Lower leg skin (tissue), 4 donors: ENCODE data around the gene IFI44. TPM values are rescaled to one million over a fixed set of nuclear protein-coding genes. Genes with fewer than 3 reads are reported as not detected.

Experiments used
- DNase-seq, 2 donors: peaks; one replicate each; pipeline ENCODE4 v3.0.0-alpha.2; 2019; ENCODE audit warnings: low spot score in 2 of 2
- H3K4me3 ChIP-seq: fragments of 200-600 bp; sonication (generic); 2 replicates; pipeline ENCODE4 v1.5.1; 2017; ENCODE audit warnings: mild to moderate bottlenecking, low read depth; ENCODE audit not compliant: poor library complexity, severe bottlenecking
- POLR2A ChIP-seq, 2 donors: fragments of 450-650 bp; IDR thresholded peaks; one replicate each; pipeline ENCODE4 v1.6.1; 2016 to 2017; ENCODE audit warnings: antibody characterized with exemption in 2 of 2, mild to moderate bottlenecking in 1 of 2, moderate library complexity in 1 of 2
- WGBS, 2 donors: methylation state at CpG; one replicate each; pipeline ENCODE4 v1.1.5; 2018; 5-methylcytosine and 5-hydroxymethylcytosine counted together
- intact Hi-C: fragments of 100-400 bp; cut with DNase I; formaldehyde crosslinking; loops from one replicate; pipeline ENCODE4 v1.15.0; 2023; ENCODE audit warnings: low total_unique reads
- total RNA-seq, 4 donors: library from RNA; depleted of rRNA; stranded (reverse); fragments of >200 nt; gene quantifications; one replicate each; pipeline ENCODE4 v1.1.0, GENCODE V29; 2016
- TF ChIP-seq, protein P1 (sequence below), 3 donors: fragments of 450-650 bp; IDR thresholded peaks; one replicate each; pipeline ENCODE4 v1.5.1; 2016; ENCODE audit warnings: antibody characterized with exemption in 3 of 3, mild to moderate bottlenecking in 3 of 3, moderate library complexity in 2 of 3

IFI44 gene, protein sequence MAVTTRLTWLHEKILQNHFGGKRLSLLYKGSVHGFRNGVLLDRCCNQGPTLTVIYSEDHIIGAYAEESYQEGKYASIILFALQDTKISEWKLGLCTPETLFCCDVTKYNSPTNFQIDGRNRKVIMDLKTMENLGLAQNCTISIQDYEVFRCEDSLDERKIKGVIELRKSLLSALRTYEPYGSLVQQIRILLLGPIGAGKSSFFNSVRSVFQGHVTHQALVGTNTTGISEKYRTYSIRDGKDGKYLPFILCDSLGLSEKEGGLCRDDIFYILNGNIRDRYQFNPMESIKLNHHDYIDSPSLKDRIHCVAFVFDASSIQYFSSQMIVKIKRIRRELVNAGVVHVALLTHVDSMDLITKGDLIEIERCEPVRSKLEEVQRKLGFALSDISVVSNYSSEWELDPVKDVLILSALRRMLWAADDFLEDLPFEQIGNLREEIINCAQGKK
- 10 to 100 TPM in 1 of 4 donors, 1 to 10 TPM in 3; 4.4 to 13.1 (median 5.2) TPM for total RNA-seq

DNA sequence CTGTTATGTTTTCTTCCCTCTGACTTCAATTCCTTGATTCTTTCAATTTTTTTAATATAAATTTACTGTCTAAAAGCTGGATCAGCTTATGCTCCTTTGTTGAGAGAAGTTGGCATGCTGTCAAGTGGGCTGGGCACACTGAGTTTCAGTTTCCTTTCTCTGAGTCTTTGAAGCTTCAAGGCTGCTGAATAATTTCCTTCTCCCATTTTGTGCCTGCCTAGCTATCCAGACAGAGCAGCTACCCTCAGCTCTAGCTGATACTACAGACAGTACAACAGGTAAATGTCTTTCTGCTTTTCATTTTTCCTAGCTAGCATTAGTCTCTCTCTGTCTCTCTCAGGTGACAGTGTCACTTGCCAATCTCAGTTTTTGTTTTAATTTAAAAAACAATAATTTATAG lies at the start of gene IFI44:
IFI44 (plus strand) TSS at position 204 of the 400 bp plus-strand sequence. CDS start 365 bp downstream, outside the sequence.
- intact Hi-C loops: no loop called here
- peak; percentile 85 to 95 for DNase-seq
- TF ChIP-seq, protein P1, sequence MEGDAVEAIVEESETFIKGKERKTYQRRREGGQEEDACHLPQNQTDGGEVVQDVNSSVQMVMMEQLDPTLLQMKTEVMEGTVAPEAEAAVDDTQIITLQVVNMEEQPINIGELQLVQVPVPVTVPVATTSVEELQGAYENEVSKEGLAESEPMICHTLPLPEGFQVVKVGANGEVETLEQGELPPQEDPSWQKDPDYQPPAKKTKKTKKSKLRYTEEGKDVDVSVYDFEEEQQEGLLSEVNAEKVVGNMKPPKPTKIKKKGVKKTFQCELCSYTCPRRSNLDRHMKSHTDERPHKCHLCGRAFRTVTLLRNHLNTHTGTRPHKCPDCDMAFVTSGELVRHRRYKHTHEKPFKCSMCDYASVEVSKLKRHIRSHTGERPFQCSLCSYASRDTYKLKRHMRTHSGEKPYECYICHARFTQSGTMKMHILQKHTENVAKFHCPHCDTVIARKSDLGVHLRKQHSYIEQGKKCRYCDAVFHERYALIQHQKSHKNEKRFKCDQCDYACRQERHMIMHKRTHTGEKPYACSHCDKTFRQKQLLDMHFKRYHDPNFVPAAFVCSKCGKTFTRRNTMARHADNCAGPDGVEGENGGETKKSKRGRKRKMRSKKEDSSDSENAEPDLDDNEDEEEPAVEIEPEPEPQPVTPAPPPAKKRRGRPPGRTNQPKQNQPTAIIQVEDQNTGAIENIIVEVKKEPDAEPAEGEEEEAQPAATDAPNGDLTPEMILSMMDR (IDR thresholded peaks at IDR 0.05): no peak
- TF ChIP-seq POLR2A (IDR thresholded peaks at IDR 0.05): no peak
- H3K4me3 ChIP-seq: no peak within 1 kb of the TSS

DNA sequence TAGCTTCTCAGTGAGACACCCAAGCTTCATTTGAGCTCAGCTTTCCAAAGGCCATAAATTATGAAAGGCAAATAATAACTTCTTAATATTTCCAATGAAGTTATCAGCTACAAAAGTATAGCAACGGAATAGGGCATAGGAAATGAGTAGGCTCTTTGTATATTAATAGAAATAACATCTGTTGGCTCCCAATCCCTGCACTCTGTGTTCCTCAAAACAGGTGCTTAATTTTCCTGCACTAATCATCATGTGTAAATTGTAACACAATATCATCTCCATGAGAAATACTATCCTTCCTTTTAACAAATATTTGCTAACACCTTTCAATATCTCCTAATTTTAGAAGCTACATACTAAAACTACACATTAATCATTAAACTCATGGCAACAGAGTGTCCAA lies 48.6 kb upstream of the IFI44 start:
- no peak for DNase-seq
- WGBS, 2 donors: 48 to 50% methylated on average over 1 of the region's 1 CpG
- intact Hi-C loops: loop anchor here (10.0 kb wide), 1 partner anchor 456 kb away; no protein-coding TSS in a partner anchor
- TF ChIP-seq, protein P1 (IDR thresholded peaks at IDR 0.05): no peak
- TF ChIP-seq POLR2A (IDR thresholded peaks at IDR 0.05): no peak
- no peak overlapping the region for H3K4me3 ChIP-seq

DNA sequence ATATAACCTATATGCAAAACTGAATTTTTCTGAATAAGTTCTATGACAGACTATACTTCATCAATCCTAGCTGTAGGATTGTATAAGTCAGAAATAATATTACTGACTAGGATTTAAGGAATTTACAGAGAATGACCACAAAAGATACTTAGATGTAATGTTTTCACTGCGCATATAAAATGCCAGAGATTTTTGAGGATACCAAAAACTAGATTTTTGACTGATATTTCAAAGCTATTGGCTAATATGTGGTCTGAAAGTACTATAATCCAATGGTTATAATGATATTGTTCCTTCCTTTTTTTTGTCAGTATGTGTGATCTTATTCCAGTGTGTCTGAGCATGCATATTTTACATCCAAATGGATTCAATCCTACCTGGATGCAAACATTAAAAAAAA lies 46.4 kb upstream of the IFI44 start:
- DNase-seq: no peak
- 91 to 92% methylated on average over 1 of the region's 1 CpG for WGBS, 2 donors
- no peak for TF ChIP-seq POLR2A (IDR thresholded peaks at IDR 0.05)
- TF ChIP-seq, protein P1 (IDR thresholded peaks at IDR 0.05): no peak
- intact Hi-C loops: loop anchor here (10.0 kb wide), 1 partner anchor 458 kb away; no protein-coding TSS in a partner anchor
- no peak overlapping the region for H3K4me3 ChIP-seq

DNA sequence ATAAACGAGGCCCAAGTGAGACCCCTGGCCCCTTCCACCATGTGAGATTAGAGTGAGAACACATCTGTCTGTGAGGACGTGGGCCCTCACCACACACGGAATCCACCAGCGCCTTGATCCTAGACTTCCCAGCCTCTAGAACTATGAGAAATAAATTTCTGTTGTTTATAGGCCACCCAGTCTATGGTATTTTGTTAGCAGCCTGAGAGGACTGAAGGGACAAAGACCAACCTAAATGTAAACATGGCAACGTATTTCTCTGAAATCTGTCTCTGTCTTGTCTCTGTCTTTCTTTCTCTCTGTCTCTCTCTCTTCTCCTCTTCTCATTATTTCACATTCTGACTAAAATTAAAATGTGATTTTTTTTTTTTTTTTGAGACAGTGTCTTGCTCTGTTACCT lies 45.0 kb upstream of the IFI44 start:
- WGBS, 2 donors: 87 to 89% methylated on average over 5 of the region's 5 CpGs
- no peak for TF ChIP-seq POLR2A (IDR thresholded peaks at IDR 0.05)
- TF ChIP-seq, protein P1 (IDR thresholded peaks at IDR 0.05): no peak

DNA sequence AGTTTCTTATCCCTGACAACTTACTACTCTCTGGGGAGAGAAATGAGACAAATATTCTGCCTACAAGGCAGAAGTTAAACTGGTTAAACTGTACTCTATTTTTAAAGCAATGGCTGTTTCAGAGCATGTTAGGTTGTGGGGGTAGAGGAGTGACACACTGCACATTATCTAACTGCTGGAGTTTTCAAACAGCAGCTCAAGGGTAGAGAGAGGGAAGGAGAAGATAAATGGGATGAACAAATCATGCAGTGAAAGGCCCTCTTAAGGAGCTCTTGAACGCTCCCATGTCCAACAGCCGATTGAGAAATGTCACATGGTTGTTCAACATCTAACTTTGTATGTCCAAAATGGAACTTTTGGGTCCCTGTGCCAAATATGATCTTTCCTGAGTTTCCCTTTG lies 43.4 kb upstream of the IFI44 start:
- intact Hi-C loops: loop anchor here (10.0 kb wide), 1 partner anchor 461 kb away; no protein-coding TSS in a partner anchor

More for the DNA sequence above, 45.0 kb upstream of the IFI44 start:
- no peak overlapping the region for H3K4me3 ChIP-seq
- DNase-seq: no peak
- intact Hi-C loops: loop anchor here (10.0 kb wide), 1 partner anchor 460 kb away; no protein-coding TSS in a partner anchor

More for the DNA sequence above, 43.4 kb upstream of the IFI44 start:
- H3K4me3 ChIP-seq: no peak overlapping the region
- 70 to 84% methylated on average over 2 of the region's 2 CpGs for WGBS, 2 donors
- TF ChIP-seq, protein P1 (IDR thresholded peaks at IDR 0.05): no peak
- no peak for TF ChIP-seq POLR2A (IDR thresholded peaks at IDR 0.05)
- DNase-seq: no peak
